Body of pancreas (tissue), 4 donors: ENCODE measurements around the gene PNPLA7. TPM values are rescaled to one million over a fixed set of nuclear protein-coding genes. Genes with fewer than 3 reads are reported as not detected.
"Not testable (repeated sequence)": the region's sequence is repeated elsewhere in the genome, so short reads cannot be mapped to it uniquely, and the experiment has no call there.

Source experiments
- ATAC-seq: fragments of 150-250 bp; one replicate; pipeline ENCODE4 v1.9.1; 2016
- DNase-seq, 4 donors: peaks; one replicate each; pipeline ENCODE4 v3.0.0-alpha.2; 2019
- H3K27ac ChIP-seq, 4 donors: fragments of 200-600 bp; sonication (generic); 1 replicate in 3 of 4; 2 replicates in 1 of 4; pipeline versions ENCODE4 v1.5.1 to v1.6.1; 2016 to 2019; ENCODE audit warnings: mild to moderate bottlenecking in 1 of 4, mixed read lengths in 1 of 4, moderate library complexity in 1 of 4
- H3K27me3 ChIP-seq, 2 donors: fragments of 200-600 bp; sonication (generic); one replicate each; pipeline ENCODE4 v1.6.0; 2016; ENCODE audit warnings: mild to moderate bottlenecking in 1 of 2
- H3K36me3 ChIP-seq, 2 donors: fragments of 200-600 bp; sonication (generic); replicated peaks in 1 of 2; 2 replicates each; pipeline ENCODE4 v1.5.1; 2016; ENCODE audit warnings: low read depth in 2 of 2; ENCODE audit not compliant: insufficient read depth in 1 of 2
- H3K4me1 ChIP-seq: fragments of 200-600 bp; sonication (generic); one replicate; pipeline ENCODE4 v1.6.0; 2016
- H3K4me3 ChIP-seq, 2 donors: fragments of 200-600 bp; sonication (generic); 1 replicate in 1 of 2; 2 replicates in 1 of 2; pipeline ENCODE4 v1.5.1; 2016 to 2019
- H3K9me3 ChIP-seq, 3 donors: fragments of 200-600 bp; sonication (generic); 1 replicate in 2 of 3; 2 replicates in 1 of 3; pipeline ENCODE4 v1.5.1; 2016
- POLR2A ChIP-seq, 3 donors: fragments of 450-650 bp; IDR thresholded peaks; one replicate each; pipeline ENCODE4 v1.6.1; 2016; ENCODE audit warnings: antibody characterized with exemption in 3 of 3, mild to moderate bottlenecking in 2 of 3
- WGBS, 2 donors: methylation state at CpG; one replicate each; pipeline ENCODE4 v1.1.5; 2017; 5-methylcytosine and 5-hydroxymethylcytosine counted together
- intact Hi-C: fragments of 100-400 bp; cut with DNase I; formaldehyde crosslinking; loops from one replicate; pipeline ENCODE4 v1.15.1; 2023
- total RNA-seq, 2 donors: library from RNA; depleted of rRNA; stranded (reverse); fragments of >200 nt; gene quantifications; one replicate each; pipeline ENCODE4 v1.1.0, GENCODE V29; 2016
- TF ChIP-seq, protein P1 (sequence below), 7 experiments: fragments of 450-650 bp in 4 of 7; fragments of 200-600 bp in 3 of 7; sonication (generic) in 3 of 7; IDR thresholded peaks; one replicate each; pipeline ENCODE4 v1.5.1; 2016 to 2019; ENCODE audit warnings: antibody characterized with exemption in 7 of 7

The PNPLA7 gene
- total RNA-seq, 2 donors from 2014 or later, result 16.1 to 27.7 TPM

DNA sequence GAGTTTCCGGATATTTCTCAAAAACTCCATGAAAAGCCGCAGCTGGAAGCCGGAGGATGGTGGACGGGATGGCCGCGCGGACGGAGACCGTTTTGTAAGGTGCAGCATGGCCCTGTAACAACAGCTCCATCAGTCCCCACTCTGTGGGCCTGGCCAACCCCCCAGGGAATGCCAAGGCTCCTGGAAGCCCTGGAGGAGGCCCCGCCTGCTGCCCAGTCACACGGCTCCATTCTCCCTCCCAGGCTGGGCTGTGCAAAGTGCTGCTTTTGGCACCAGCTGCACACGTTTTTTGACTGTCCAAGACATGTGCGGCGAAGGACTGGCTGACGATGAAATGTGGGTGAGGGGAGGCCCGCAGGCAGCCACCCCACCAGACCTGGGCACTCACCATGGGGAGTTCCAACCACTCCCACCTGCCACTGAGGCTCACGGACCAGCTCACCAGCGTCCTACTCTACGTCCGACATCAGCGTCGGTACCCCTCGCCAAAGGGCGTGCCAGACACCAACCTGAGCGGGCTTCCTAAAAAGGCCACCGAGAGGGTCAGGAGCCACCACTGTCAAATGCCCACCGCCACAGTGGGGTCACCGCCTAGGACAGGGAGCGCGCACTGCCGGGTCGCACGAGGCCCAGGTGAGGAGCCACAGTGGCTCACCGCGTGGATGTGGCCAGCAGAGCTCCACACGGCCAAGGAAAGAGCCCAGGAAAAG is 27.3 kb downstream of the PNPLA7 start:
- TF ChIP-seq POLR2A (IDR thresholded peaks at IDR 0.05), result no peak
- TF ChIP-seq, protein P1, sequence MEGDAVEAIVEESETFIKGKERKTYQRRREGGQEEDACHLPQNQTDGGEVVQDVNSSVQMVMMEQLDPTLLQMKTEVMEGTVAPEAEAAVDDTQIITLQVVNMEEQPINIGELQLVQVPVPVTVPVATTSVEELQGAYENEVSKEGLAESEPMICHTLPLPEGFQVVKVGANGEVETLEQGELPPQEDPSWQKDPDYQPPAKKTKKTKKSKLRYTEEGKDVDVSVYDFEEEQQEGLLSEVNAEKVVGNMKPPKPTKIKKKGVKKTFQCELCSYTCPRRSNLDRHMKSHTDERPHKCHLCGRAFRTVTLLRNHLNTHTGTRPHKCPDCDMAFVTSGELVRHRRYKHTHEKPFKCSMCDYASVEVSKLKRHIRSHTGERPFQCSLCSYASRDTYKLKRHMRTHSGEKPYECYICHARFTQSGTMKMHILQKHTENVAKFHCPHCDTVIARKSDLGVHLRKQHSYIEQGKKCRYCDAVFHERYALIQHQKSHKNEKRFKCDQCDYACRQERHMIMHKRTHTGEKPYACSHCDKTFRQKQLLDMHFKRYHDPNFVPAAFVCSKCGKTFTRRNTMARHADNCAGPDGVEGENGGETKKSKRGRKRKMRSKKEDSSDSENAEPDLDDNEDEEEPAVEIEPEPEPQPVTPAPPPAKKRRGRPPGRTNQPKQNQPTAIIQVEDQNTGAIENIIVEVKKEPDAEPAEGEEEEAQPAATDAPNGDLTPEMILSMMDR (IDR thresholded peaks at IDR 0.05), result no peak
- H3K4me3 ChIP-seq, result no peak overlapping the region
- intact Hi-C loops, result loop anchor here (10.0 kb wide), 1 partner anchor 238 kb away; no protein-coding TSS in a partner anchor
- ATAC-seq, result no peak
- H3K27me3 ChIP-seq, result no peaks in the 10 kb centered on the region
- H3K4me1 ChIP-seq, result peaks cover 17% of the 10 kb centered on the region
- no peaks in the 10 kb centered on the region for H3K36me3 ChIP-seq
- DNase-seq, result no peak
- 91 to 95% methylated on average over 25 to 36 of the region's 36 CpGs for WGBS, 2 donors
- H3K27ac ChIP-seq, result no peak overlapping the region
- H3K9me3 ChIP-seq, result no peaks in the 10 kb centered on the region

DNA sequence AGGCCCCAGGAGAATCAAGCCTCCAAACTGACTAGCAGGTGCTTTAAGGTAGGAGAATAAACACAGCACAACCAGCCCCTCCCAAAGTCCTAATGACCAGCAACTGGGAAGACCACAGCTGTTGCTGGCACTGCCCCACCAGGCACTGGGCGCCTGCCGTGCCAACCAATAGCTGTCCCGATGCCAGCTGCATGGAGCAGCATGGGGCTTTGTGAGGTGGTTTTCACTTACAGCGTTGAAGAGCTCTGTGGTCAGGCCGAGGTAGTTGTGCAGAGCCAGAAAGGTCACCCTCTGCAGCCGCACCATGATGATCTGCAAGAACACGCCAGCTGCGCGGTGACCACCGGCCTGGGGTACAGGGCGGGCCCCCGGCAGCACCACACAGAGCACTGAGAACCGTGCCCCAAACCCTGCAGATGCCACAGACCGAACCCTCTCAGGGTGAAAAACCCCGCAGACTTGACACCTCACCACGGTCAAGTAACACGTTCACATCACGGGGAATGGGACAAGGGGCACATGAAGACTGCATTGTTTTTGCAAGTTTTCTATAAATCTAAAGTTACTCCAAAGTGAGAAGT is 28.7 kb downstream of the PNPLA7 start:
- ATAC-seq, result peak; percentile 96
- H3K27ac ChIP-seq, result peak overlapping the region; percentile 58 to 73 (median 60)
- no peak overlapping the region for H3K4me3 ChIP-seq
- DNase-seq, result peak; percentile 87 to 94 (median 93)
- H3K9me3 ChIP-seq, result no peaks in the 10 kb centered on the region
- H3K4me1 ChIP-seq, result peaks cover 17% of the 10 kb centered on the region
- no peaks in the 10 kb centered on the region for H3K27me3 ChIP-seq
- no peak for TF ChIP-seq POLR2A (IDR thresholded peaks at IDR 0.05)
- TF ChIP-seq, protein P1 (IDR thresholded peaks at IDR 0.05), result no peak
- H3K36me3 ChIP-seq, result no peaks in the 10 kb centered on the region
- intact Hi-C loops, result loop anchor here (10.0 kb wide), 1 partner anchor 237 kb away; no protein-coding TSS in a partner anchor
- WGBS, 2 donors, result 50 to 63% methylated on average over 8 to 18 of the region's 18 CpGs

DNA sequence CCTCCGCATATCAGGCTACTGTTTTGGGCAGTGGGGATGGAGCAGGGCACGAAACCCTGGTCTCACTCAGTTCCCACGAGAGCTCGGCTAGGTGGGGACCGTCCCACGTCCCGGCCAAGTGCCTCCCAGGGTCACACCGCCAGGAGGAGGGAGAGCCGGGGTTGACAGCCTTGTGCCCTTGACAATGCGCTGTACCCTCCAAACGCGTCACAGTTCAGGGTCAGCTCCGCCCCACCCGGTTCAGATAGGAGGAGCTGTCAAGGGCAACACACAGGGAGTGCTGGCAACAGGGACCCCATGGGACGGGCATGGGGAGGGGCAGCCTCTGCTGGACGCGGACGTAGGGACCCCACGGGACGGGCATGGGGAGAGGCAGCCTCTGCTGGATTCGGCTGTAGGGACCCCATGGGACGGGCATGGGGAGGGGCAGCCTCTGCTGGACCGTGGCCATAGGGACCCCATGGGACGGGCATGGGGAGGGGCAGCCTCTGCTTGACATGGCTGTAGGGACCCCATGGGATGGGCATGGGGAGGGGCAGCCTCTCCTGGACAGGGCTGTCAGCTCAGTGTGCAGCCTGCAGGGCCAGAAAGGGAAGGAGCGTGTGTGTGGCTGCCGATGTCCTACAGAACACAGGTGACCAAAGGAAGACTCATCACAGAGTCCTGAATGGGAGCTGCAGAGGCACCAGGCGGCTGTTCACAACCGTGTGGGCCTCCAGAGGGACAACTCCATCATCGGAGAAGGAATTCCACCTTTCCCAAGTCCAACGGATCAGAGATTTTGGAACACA is 29.4 kb downstream of the PNPLA7 start:
- peak; percentile 13 for ATAC-seq
- no peaks in the 10 kb centered on the region for H3K9me3 ChIP-seq
- intact Hi-C loops, result loop anchor here (10.0 kb wide), 1 partner anchor 236 kb away; no protein-coding TSS in a partner anchor
- peaks cover 17% of the 10 kb centered on the region for H3K4me1 ChIP-seq
- WGBS, 2 donors, result 54 to 68% methylated on average over 12 to 27 of the region's 30 CpGs
- no peaks in the 10 kb centered on the region for H3K27me3 ChIP-seq
- DNase-seq, result peak in 2 of 4 donors; percentile 31 to 33
- H3K4me3 ChIP-seq, result no peak overlapping the region
- TF ChIP-seq, protein P1 (IDR thresholded peaks at IDR 0.05), result no peak
- TF ChIP-seq POLR2A (IDR thresholded peaks at IDR 0.05), result no peak
- peak overlapping the region; percentile 58 to 73 (median 60) for H3K27ac ChIP-seq
- H3K36me3 ChIP-seq, result no peaks in the 10 kb centered on the region

DNA sequence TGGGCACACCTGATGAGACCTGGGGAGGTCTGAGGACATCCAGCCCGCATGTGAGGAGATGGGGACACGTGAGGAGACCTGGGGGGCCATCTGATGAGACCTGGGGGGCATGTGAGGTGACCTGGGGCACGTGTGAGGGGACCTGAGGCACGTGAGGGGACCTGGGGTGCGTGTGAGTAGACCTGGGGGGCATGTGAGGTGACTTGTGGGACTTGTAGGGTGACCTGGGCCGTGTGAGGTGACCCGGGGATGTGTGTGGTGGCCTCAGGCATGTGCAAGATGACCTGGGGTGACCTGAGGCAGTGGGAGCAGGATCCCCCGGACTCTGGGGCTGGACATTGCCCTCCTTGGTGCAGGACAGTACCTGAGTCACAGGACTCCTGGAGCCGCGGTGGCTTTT is 30.6 kb downstream of the PNPLA7 start:
- no peak overlapping the region for H3K27ac ChIP-seq
- no peak for ATAC-seq
- WGBS, 2 donors, result 90 to 91% methylated on average over 7 to 10 of the region's 10 CpGs
- H3K27me3 ChIP-seq, result no peaks in the 10 kb centered on the region
- H3K36me3 ChIP-seq, result no peaks in the 10 kb centered on the region
- TF ChIP-seq POLR2A (IDR thresholded peaks at IDR 0.05), result no peak
- TF ChIP-seq, protein P1 (IDR thresholded peaks at IDR 0.05), result no peak
- H3K4me1 ChIP-seq, result peaks cover 17% of the 10 kb centered on the region
- no peak overlapping the region for H3K4me3 ChIP-seq
- no peaks in the 10 kb centered on the region for H3K9me3 ChIP-seq
- no peak for DNase-seq
- intact Hi-C loops, result no loop called here

DNA sequence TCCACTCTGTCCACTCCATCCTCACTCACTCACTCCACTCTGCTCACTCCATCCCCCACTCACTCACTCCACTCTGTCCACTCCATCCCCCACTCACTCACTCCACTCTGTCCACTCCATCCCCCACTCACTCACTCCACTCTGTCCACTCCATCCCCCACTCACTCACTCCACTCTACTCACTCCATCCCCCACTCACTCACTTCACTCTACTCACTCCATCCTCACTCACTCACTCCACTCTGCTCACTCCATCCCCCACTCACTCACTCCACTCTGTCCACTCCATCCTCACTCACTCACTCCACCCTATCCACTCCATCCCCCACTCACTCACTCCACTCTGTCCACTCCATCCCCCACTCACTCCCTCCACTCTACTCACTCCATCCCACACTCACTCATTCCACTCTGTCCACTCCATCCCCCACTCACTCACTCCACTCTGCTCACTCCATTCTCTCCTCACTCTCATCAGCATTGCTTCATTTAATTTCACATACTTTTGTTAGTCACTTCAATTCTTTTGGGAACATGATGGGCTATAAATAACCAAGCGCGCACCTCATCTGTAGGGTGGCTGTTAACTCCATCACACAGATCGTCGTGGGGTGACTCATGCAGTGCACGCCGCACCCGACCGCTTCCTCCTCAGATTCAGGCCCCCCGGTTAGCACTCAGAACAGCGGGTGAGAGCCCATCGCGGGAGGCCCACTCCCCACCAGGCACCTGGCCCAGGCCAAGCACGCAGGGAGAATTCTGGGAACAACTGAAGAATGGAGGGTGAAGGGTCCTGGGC is 31.3 kb downstream of the PNPLA7 start:
- H3K9me3 ChIP-seq, DNase-seq, H3K27me3 ChIP-seq, ATAC-seq, H3K36me3 ChIP-seq, H3K4me3 ChIP-seq, intact Hi-C loops, H3K27ac ChIP-seq: not testable (repeated sequence)
- peaks cover 17% of the 10 kb centered on the region for H3K4me1 ChIP-seq
- 92 to 95% methylated on average over 13 of the region's 13 CpGs for WGBS, 2 donors
